ENCODE data around the gene ITK. TPM values are rescaled to one million over a fixed set of nuclear protein-coding genes. Genes with fewer than 3 reads are reported as not detected.
"Not testable (repeated sequence)": the region's sequence is repeated elsewhere in the genome, so short reads cannot be mapped to it uniquely, and the experiment has no call there.

The ITK gene
- polyA plus RNA-seq, 3 donors, result 0.28 to 0.52 (median 0.40) TPM

DNA sequence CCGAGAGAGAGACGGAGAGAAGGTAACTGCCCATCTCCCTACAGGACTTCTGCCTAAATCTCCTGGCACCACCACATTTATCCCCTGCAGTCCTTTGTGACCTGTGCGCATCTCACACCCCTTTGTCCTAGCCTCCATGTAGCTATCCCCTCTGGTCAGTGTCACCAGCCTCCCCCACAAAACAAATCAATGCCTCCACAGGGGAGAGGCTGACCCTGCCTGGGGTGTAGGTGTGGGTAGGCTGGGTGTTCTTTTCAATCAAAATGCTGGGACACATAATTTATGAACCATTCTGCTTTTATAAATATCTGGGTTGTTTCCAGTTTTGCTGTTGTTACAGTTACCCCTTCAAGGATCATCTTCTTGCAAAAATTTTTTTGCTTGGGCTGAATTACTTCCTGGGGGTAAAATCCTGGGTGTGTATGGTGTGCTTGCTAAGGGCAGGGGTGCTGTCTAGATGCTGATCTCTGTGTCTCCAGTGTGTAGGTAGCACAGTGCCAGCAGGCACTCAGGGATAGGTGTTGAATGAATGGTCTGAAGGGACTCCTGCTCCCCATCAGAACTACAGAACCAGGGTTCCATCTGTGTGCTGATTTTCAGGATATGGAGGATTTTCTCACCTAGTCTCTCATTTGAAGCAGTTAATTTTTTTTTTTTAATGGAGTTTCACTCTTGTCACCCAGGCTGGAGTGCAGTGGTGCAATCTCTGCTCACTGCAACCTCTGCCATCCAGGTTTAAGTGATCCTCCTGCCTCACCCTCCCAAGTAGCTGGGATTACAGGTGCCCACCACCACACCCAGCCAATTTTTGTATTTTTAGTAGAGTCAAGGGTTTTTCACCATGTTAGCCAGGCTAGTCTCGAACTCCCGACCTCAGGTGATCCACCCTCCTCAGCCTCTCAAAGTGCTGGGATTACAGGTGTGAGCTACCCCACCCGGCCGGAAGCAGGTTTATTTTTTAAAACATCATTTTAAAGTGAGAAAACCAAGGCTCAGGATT lies 14.1 kb upstream of the ITK start, which contains the start of gene GARIN3:
Gene GARIN3 (minus strand): TSS at position 51 of the 1,000 bp plus-strand sequence. CDS start 96 bp downstream, outside the sequence.
- DNase-seq (ENCODE audit: low read depth in 3 of 3, low spot score in 2 of 3), result no peak

DNA sequence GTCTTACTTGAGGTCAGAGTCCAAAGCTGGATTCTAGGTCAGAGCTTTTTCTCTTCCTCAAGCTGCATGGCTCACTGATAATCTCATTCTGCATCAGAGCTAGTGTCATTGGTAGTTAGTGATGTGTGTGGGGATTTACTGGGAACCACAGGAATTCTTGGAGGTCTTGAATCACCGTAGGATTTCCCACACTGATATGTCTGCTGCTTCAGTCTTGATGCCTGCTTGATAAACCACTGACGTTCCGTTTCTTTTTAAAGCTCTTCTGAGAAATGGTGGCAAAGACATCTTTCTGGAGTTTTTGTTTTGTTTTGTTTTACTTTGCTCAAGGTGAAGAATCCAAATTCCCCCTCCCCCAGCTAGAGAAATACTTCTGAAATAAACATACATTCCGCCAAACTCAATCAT lies 13.4 kb upstream of the ITK start:
- no peak for DNase-seq (ENCODE audit: low read depth in 3 of 3, low spot score in 2 of 3)

DNA sequence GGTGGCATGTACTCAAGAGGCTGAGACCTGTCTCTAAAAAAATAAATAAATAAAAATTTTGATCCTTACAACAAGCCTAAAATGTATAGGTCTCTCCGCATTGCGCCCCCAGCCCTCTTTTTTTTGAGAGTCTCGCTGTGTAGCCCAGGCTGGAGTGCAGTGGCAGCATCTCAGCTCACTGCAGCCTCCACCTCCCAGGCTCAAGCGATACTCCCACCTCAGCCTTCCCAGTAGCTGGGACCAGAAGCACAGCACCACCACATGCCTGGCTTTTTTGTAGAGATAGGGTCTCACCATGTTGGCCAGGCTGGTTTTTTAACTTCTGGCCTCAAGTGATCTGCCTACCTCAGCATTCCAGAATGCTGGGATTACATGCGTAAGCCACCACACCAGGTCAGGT lies 12.4 kb upstream of the ITK start:
- DNase-seq (ENCODE audit: low read depth in 3 of 3, low spot score in 2 of 3), result no peak

DNA sequence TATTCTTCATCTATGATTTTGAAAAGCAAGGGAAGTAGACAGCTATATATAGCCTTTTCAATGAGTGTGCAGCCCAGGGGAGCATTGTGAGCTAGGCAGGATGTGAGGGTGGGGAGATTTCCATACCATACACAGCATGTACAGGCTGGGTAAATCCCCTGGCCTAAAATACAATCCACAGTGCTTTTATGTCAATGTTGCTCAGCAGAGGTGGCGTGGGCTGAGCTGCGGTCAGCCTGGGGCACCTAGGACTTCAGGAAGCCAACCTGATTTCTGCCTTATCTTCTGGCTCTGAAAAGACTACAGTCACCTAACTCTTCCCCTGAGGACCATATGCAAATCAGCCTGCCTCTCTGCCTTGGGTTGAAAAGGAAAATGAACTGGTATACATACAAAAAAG lies 8.2 kb upstream of the ITK start:
- no peak for DNase-seq (ENCODE audit: low read depth in 3 of 3, low spot score in 2 of 3)

DNA sequence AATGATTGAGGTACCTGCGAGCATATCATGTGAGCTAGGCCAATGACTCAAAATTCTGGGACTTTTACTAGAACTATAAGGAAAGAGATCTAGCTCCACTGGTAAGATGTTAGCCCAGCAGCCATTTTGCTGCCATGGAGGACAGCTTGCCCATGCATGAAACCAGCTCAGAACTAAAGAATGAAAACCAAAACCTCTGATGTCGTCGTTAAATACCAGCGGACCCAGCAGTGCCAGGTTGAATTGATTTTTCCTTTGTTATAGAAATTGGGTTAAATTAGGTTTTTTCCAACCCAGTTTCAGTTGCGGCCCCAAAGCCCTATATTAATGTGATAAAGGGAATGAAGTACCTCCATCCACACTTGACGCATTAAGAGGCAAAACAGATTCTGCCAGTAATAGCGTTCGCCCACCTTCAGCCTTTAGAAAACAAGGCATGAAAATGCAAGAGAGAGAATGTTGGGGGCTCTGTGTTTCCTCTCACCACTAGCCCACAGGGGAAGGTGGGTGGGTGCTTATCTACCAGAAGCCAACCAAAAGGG lies 5.5 kb upstream of the ITK start:
- DNase-seq (ENCODE audit: low read depth in 3 of 3, low spot score in 2 of 3), result no peak

DNA sequence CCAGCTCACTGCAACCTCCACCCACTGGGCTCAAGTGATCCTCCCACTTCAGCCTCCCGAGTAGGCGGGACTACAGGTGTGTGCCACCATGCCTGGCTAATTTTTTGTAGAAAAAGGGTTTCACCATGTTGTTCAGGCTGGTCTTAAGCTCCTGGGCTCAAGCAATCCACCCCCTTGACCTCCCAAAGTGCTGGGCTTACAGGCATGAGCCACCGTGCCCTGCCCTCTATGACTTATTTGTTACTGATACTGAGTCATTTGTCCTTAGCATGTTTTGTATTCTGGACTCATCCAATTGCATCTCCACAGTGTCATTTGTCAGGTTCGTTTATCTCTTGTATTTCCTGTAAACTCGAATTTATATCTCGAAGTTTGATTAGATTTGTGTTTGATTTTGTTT lies 2.7 kb upstream of the ITK start:
- DNase-seq (ENCODE audit: low read depth in 3 of 3, low spot score in 2 of 3), result no peak

DNA sequence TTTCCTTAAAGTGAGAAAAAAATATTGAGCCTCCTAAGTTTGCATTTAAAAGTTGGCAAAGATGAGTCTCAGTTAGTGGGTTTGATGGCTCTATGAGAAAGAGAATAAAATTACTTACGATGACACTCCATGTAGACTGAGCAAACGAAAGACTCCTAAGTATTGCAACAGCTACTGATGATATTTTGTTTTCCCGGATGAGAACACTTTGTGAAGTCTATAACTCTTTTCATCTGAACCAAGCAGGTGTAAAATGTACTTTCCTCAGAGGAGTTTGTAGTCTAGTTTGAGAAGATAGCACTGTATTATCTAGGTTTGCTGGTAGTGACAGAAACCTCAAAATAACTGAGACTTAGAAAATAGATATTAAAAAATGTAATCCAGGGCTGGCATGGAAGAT lies 1.7 kb upstream of the ITK start:
- DNase-seq (ENCODE audit: low read depth in 3 of 3, low spot score in 2 of 3), result no peak

DNA sequence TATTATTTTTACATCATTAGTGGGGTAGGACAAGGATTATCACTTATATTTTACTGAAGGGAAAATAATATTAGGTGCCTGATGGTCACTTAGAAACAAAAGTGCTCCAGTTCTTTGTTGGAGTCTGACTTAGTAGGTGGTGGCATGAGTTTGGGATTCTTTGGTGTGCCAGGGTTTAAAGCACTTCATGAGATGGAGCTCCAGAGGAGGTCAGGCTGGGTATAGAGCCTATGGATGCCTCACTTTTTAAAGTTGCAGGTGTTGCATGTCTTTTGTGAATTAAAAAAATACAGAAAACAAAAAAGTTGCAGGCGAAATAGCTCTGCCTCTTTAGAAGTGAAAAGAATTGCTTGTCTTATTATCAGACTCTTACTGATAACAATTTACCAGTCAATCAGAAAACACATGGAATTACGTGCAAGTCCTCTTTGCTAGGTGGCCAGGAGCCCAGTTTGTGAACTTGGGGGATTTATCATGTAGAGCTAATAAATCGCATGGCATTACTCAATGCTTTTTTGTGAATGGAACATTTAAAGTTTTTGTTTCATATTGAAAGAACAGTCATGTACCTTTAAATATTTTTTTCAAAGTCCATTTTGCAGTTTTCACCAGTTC lies 1.6 kb downstream of the ITK start:
- no peak for DNase-seq (ENCODE audit: low read depth in 3 of 3, low spot score in 2 of 3)

DNA sequence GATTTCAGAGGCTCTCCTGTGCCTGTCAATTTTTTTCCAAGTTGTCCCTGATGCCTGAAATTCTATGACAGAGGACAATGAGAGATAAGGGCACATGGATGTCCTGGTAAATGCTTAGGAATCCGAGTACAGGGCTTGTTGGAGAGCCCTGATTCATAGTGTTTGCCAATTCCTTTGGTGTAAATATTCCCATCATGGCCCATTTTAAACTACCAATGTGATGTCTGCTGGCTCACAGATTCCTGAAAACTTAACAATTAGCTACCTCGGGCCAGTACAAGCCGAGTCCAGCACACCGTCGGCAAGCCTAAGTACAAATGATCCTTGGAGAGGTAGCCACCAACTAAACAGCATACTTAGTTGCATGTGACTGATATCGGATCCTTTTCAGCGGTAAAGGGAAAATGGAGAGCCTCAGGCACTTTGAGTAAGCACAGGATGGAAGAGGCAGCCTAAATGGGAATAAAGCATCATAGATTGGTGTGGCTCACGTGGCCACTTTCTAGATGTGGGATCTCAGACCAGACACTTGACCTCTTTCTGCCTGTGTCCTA lies 3.6 kb downstream of the ITK start:
- no peak for DNase-seq (ENCODE audit: low read depth in 3 of 3, low spot score in 2 of 3)

DNA sequence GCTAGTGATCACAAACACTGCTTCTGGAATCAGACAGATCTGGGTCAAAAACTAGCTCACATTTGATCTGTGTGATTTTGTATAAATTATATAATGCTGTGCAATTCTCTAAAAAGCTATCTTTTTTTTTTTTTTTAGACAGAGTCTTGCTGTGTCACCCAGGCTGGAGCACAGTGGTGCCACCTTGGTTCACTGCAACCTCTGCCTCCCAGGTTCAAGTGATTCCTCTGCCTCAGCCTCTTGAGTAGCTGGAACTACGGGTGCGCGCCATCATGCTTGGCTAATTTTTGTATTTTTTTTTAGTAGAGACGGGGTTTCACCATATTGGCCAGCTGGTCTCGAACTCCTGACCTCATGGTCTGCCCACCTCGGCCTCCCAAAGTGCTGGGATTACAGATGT lies 4.5 kb downstream of the ITK start:
- not testable (repeated sequence) for DNase-seq (ENCODE audit: low read depth in 3 of 3, low spot score in 2 of 3)

DNA sequence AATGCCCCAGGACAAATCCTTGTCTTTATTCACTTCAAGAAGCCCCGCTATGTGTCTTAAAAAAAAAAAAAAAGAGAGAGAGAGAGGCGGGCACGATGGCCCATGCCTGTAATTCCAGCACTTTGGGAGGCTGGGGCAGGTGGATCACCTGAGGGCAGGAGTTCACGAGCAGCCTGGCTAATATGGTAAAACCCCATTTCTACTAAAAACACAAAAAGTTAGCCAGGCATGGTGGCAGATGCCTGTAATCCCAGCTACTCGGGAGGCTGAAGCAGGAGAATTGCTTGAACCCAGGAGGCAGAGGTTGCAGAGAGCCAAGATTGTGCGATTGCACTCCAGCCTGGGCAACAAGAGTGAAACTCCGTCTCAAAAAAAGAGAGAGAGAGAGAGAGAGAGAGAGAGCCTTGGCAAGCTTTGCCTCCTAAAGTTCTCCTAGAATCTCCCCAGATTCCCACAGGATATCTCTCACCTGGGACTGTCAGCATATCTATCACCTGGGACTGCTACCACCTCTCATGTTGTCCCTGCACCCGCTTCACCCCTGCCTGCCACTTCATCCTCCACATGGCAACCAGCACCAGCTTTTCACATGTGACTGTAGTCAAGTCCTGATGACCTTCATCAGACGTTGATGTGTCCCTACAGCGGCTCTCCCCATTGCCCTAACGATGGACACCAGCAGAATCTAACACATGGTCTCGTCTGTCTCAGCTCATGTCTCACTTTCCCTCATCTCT lies 5.8 kb downstream of the ITK start:
- no peak for DNase-seq (ENCODE audit: low read depth in 3 of 3, low spot score in 2 of 3)

DNA sequence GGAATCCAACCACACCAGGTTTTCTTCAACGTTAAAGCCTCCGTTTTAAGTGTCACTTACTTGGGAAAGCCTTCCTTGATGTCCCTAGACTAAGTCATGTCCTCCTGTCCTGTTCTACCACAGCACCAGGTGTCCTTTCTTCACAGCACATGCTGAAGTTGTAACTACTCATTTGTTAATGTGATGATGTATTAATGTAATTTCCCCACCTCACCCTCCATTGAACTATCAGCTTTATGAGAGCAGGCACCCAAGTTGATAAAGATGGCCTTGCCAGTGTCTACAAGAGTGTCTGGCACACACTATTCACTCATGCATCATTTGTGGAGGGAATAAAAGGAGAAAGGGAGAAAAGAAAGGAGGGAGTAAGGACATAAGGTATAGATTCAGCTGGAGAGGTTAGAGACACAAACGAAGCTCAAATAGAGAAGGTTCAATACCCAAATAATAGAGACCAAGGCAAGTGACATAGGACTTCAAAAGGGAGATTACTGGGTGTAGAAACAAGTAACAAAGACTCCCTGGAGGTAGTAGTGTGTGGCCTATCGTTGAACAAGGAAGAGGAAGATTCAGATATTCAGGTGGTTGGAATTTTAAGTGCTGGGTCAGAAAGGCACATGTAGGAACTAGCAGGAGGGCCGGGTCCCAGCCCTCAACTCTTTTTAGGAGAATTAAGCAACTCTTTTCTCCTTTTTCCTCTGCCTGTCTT lies 6.6 kb downstream of the ITK start:
- no peak for DNase-seq (ENCODE audit: low read depth in 3 of 3, low spot score in 2 of 3)

DNA sequence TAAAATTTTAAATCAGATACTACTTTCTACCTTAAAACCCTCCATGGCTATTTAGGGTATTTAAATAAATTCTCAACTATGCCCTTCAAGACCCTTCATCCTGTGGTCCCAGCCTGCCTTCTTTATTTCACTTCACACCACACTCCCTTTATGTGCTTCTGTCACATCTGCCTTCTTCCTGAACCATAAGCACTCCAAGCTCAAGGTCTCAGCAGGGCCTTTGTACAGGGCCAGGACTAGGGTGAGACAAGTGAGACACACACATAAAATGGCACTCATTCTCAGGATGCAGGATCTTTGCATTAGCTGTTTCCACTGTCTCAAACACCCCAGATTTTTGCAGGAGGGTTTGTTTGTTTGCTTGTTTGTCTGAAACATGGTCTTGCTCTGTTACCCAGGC lies 7.6 kb downstream of the ITK start:
- no peak for DNase-seq (ENCODE audit: low read depth in 3 of 3, low spot score in 2 of 3)

DNA sequence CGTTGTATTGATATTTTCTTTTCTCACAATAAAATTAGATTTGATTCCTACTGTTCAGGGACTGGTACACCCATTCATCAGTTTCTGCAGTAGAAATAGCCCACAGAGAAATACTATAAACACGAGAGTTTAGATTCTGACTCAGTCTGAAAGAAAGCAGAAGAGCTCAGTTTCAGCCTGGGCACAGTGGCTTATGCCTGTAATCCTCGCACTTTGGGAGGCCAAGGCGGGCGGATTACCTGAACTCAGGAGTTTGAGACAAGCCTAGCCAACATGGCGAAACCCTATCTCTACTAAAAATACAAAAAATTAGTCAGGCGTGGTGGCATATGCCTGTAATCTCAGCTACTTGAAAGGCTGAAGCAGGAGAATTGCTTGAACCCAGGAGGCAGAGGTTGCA lies 8.6 kb downstream of the ITK start:
- no peak for DNase-seq (ENCODE audit: low read depth in 3 of 3, low spot score in 2 of 3)

DNA sequence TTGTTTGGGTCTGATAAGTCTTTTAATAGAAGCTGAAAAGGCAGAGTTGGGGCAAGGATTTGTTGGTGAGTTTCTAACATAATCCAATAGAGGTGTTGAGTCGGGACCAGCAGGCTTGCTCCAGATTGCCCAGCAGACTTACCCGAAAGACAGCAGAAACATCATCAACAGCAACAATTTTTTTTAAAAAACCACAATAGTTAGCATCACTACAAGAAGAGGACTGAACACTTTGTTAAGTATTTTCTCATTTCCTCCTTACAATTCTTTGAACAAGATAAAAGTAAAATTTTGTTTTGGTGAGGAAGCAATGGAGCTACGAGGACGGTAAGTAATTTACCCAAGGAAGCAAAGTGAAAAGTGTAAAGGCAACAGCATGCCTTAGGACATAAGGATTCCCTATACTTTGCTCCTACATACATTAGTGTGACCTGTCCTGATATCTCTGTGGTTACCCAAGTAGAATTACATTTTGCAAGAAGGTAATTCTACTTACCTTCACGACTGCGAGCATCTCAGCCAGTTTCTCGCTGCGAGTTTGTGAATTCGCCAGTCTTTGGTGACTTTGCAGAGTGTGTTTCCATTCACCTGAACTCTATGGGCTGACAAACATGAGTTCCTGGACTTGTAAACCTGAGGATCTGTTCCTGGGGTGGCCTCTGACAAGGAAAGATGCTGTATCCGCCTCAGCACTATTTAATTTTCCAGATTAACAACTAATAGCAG lies 13.2 kb downstream of the ITK start:
- no peak for DNase-seq (ENCODE audit: low read depth in 3 of 3, low spot score in 2 of 3)

DNA sequence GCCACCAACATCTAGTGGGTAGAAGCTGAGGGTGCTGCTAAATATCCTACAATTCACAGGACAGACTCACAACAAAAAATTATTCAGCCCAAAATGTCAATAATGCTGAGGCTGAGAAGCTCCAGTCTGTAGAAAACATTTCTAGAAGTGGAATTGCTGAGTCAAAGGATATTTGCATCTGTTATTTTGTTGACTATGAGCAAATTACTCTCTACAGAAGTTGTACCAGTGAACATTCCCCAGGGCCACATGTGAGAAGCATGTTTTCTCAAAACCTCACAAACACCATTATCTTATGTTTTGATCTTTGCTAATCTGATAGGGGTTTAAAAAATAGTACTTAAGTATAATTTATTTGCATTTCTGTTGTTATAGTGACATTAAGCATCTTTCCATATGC lies 15.4 kb downstream of the ITK start:
- no peak for DNase-seq (ENCODE audit: low read depth in 3 of 3, low spot score in 2 of 3)

DNA sequence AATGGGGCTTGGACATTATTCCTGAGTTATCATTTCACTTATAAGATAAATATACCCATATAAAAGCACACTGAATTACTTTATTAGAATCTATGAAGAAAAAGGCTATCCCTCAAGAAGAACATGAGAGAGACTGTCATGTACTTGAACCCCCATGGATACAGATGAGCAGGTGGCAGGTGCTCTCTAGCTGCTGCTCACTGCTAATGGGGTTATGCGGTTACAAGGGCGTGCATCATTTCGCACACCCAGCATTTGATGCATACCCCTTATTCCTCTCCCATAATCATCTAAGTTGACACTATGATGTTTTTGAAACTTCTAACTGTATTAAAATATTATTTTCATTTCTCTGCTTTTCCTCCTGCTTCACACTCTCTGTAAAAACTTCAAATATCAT lies 16.4 kb downstream of the ITK start:
- no peak for DNase-seq (ENCODE audit: low read depth in 3 of 3, low spot score in 2 of 3)

DNA sequence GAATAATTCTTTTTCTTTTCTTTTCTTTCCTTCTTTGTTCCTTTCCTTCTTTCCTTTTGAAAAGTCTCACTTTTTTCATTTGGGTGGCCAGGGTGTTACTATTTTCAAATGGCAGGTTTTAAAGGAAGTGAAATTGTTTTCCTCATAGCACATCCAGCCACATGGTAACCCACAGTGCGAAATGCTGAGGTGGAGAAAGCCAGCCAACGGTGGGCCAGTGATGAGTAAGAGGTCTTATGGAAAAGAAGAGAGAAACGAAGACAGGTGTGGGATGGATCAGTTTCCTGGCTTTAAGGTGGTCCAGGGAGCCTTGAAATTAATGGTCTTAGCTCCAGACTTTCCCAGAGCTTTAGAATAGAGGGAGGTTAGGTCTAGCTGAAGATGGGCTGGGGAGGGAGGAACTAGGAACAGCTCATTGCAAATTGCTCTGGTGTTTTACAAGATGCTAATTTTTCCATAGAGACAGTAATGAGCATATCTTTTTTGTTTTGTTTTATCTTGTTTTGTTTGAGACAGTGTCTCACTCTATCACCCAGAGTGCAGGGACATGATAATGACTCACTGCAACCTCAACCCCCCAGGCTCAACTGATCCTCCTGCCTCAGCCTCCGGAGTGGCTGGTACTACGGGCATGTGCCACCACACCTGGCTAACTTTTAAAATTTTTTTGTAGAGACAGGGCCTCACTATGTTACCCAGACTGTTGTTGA lies 17.8 kb downstream of the ITK start:
- DNase-seq (ENCODE audit: low read depth in 3 of 3, low spot score in 2 of 3), result no peak

DNA sequence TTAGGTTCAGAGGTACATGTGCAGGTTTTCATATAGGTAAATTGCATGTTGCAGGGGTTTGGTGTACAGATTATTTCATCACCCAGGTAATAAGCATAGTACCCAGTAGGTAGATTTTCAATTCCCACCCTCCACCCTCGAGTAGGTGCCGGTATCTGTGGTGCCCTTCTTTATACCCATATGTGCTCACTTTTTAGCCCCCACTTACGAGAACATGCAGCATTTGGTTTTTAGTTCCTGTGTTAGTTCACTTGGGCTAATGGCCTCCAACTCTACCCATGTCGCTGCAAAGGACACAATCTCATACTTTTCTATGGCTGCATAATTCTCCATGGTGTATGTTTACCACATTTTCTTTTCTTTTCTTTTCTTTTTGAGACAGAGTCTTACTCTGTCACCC lies 21.2 kb downstream of the ITK start:
- no peak for DNase-seq (ENCODE audit: low read depth in 3 of 3, low spot score in 2 of 3)
